Effector CD8-positive, alpha-beta T cell (primary cell): Measurements from ENCODE around the gene HIP1R.
"Not testable (repeated sequence)": the region's sequence is repeated elsewhere in the genome, so short reads cannot be mapped to it uniquely, and the experiment has no call there.

Source experiments
- DNase-seq: peaks from one replicate; lab custom pipeline; 2025; lab: John Stamatoyannopoulos, UW

HIP1R gene

GRCh38 chr12:122872815-122873361, 37.6 kb downstream of the HIP1R start:
- DNase-seq, result no peak

- DNase-seq, result no peak
These were observed 38.3 kb downstream of the HIP1R start for GRCh38 chr12:122873540-122873939.

- peak; percentile 18 for DNase-seq
These were observed 38.8 kb downstream of the HIP1R start for GRCh38 chr12:122874081-122874480.

- no peak for DNase-seq
These were observed 40.4 kb downstream of the HIP1R start for GRCh38 chr12:122875590-122876220.

GRCh38 chr12:122876281-122876680, 41.0 kb downstream of the HIP1R start:
- not testable (repeated sequence) for DNase-seq

- DNase-seq, result no peak
These were observed 41.5 kb downstream of the HIP1R start for GRCh38 chr12:122876731-122877130.

GRCh38 chr12:122878780-122879612, 43.7 kb downstream of the HIP1R start:
- no peak for DNase-seq

GRCh38 chr12:122880155-122880667, 45.0 kb downstream of the HIP1R start:
- DNase-seq, result no peak

GRCh38 chr12:122880668-122881067, 45.4 kb downstream of the HIP1R start:
- no peak for DNase-seq

GRCh38 chr12:122882908-122883558, 47.8 kb downstream of the HIP1R start:
- DNase-seq, result no peak

GRCh38 chr12:122884091-122884826, 49.0 kb downstream of the HIP1R start:
- no peak for DNase-seq

- DNase-seq, result no peak
These were observed 49.6 kb downstream of the HIP1R start for GRCh38 chr12:122884860-122885259.

- DNase-seq, result no peak
These were observed 50.9 kb downstream of the HIP1R start for GRCh38 chr12:122886161-122886560.

GRCh38 chr12:122886851-122887818, 51.9 kb downstream of the HIP1R start:
- DNase-seq, result no peak

- DNase-seq, result no peak
These were observed 52.6 kb downstream of the HIP1R start for GRCh38 chr12:122887819-122888212.

- DNase-seq, result peak; percentile 29
These were observed 53.0 kb downstream of the HIP1R start for GRCh38 chr12:122888232-122888752.

GRCh38 chr12:122889761-122890520, 54.7 kb downstream of the HIP1R start:
- no peak for DNase-seq

GRCh38 chr12:122891661-122892525, 56.6 kb downstream of the HIP1R start:
- no peak for DNase-seq
